ENCODE measurements around the gene CBFA2T3.

GRCh38 chr16:88988980-88989811 is 12.2 kb upstream of the CBFA2T3 start:
- TF ChIP-seq CTCF (IDR thresholded peaks at IDR 0.05) (no peak), EZH2 (IDR thresholded peaks at IDR 0.05; ENCODE audit: borderline replicate concordance, insufficient read depth, low read depth, low read length, poor library complexity, severe bottlenecking) (no peak)

All from B cell (primary cell).